ENCODE data around the gene GPR15.
"Not testable (repeated sequence)": the region's sequence is repeated elsewhere in the genome, so short reads cannot be mapped to it uniquely, and the experiment has no call there.

GPR15 gene

DNA sequence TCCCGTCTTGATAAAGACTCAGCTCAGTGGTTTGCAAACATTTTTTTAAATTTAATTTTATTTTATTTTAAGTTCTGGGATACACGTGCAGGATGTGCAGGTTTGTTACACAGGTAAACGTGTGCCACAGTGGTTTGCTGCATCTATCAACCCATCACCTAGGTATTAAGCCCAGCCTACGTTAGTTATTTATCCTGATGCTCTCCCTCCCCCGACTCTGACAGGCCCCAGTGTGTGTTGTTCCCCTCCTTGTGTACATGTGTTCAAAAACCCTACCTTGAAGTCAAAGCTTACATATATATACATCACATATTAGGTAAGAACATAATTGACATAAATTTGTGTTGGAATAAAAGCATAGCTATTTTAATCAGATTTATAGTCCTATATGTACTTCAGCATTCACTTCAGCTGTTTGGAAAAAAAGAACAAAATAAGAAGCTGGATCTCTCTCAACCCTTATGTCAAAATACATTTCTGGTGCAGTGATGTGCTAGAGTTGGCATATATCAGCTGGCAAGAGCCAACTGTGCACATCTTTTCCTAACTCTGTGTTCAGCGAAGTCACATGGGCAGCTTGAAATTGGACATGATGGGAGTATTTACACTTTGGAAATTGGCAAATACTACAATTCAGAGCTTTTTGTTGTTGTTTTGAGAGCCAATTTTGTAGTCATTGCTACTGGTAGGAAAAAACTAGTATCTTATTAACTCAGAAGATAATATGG lies 26.5 kb downstream of the GPR15 start:
- Histone ChIP-seq H3K36me3 (ENCODE audit: insufficient read depth, low read length) (no peaks in the 10 kb centered on the region), H3K4me3 (ENCODE audit: low read depth, low read length) (no peak overlapping the region), H2AFZ (ENCODE audit: low read length, unreplicated experiment) (no peak overlapping the region), H3K27me3 (ENCODE audit: insufficient read depth, low read length) (peaks cover 35% of the 10 kb centered on the region), H3K4me1 (ENCODE audit: control insufficient read depth, insufficient read depth, low read length, unreplicated experiment) (peaks cover 16% of the 10 kb centered on the region), H3K79me2 (ENCODE audit: control insufficient read depth, insufficient read depth, low read length, unreplicated experiment) (no peaks in the 10 kb centered on the region), H3K27ac (ENCODE audit: low read depth, low read length) (no peak overlapping the region)

DNA sequence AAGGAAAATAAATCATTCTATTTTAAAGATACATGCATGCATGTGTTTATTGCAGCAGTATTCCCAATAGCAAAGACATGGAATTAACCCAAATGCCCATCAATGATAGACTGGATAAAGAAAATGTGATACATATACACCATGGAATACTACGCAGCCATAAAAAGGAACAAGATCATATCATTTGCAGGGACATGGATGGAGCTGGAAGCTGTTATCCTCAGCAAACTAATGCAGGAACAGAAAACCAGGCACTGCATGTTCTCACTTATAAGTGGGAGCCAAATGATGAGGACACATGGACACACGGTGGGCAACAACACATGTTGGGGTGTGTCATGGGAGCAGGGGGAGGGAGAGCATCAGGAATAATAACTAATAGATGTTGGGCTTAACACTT lies 28.0 kb downstream of the GPR15 start:
- Histone ChIP-seq H3K27me3 (ENCODE audit: insufficient read depth, low read length) (peaks cover 22% of the 10 kb centered on the region), H3K4me1 (ENCODE audit: control insufficient read depth, insufficient read depth, low read length, unreplicated experiment) (peaks cover 22% of the 10 kb centered on the region)
- not testable (repeated sequence) for H3K27ac ChIP-seq (ENCODE audit: low read depth, low read length); H2AFZ ChIP-seq (ENCODE audit: low read length, unreplicated experiment); H3K36me3 ChIP-seq (ENCODE audit: insufficient read depth, low read length); H3K4me3 ChIP-seq (ENCODE audit: low read depth, low read length); H3K79me2 ChIP-seq (ENCODE audit: control insufficient read depth, insufficient read depth, low read length, unreplicated experiment)

DNA sequence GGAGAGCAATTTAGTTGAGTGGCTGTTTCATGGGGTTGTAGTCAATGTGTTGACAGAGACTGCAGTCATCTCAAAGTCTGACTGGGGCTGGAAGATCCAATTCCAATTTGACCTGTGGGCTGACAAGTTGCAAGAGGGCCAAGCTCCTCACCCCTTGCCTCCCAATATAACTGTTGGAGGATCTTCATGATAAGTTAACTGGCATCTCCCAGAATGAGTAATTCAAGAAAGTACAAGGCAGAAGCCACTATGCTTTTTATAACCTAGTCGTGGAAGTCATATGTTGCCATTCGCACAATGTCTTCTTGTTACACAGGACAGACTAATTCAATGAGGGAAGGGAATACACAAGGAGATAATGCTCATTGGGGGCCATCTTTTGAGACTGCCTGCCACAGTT lies 29.1 kb downstream of the GPR15 start:
- Histone ChIP-seq H3K27me3 (ENCODE audit: insufficient read depth, low read length) (peaks cover 18% of the 10 kb centered on the region), H3K27ac (ENCODE audit: low read depth, low read length) (no peak overlapping the region), H2AFZ (ENCODE audit: low read length, unreplicated experiment) (no peak overlapping the region), H3K79me2 (ENCODE audit: control insufficient read depth, insufficient read depth, low read length, unreplicated experiment) (no peaks in the 10 kb centered on the region), H3K4me1 (ENCODE audit: control insufficient read depth, insufficient read depth, low read length, unreplicated experiment) (peaks cover 22% of the 10 kb centered on the region), H3K36me3 (ENCODE audit: insufficient read depth, low read length) (no peaks in the 10 kb centered on the region), H3K4me3 (ENCODE audit: low read depth, low read length) (no peak overlapping the region)

DNA sequence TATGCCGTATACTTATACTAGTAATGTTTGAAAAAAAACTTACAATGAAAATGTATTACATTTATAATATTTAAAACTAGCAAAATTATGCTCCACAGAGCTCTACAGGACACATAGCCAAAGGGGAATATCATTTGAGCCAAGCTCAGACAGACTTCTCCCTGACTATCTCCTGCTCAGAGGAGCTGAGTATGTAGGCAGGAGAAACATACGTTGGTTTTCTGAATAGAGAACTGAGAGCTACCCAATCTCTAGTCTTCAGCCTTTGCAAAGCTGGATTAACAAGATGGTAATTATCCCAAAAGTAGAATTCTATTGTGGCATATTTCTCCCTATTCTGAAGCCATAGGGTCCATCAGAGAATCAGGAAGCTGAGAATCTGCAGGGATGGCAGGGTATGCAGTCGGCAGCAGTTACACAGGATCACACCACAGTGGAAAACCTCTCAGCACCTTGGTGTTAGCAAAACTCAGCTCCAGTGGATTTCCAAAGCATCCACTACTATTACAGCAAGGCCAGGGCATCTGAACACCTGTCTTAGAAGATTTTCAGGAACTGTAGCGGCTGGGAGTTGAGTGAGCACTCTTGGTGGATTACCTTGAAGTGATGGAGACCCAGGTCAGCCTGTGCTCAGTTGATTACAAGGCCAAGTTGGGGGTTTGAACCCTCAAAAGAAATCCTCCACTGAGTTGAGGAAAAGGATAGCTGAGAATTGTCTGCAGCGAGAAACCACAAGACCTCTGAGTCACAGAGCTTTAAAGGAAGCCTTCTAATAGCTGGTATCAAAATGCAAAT lies 30.1 kb downstream of the GPR15 start:
- H3K27me3 ChIP-seq (ENCODE audit: insufficient read depth, low read length), result peaks cover 13% of the 10 kb centered on the region
- no peaks in the 10 kb centered on the region for H3K36me3 ChIP-seq (ENCODE audit: insufficient read depth, low read length)
- no peak overlapping the region for H3K4me3 ChIP-seq (ENCODE audit: low read depth, low read length)
- no peaks in the 10 kb centered on the region for H3K79me2 ChIP-seq (ENCODE audit: control insufficient read depth, insufficient read depth, low read length, unreplicated experiment)
- no peak overlapping the region for H3K27ac ChIP-seq (ENCODE audit: low read depth, low read length)
- H2AFZ ChIP-seq (ENCODE audit: low read length, unreplicated experiment), result no peak overlapping the region
- peaks cover 22% of the 10 kb centered on the region for H3K4me1 ChIP-seq (ENCODE audit: control insufficient read depth, insufficient read depth, low read length, unreplicated experiment)

DNA sequence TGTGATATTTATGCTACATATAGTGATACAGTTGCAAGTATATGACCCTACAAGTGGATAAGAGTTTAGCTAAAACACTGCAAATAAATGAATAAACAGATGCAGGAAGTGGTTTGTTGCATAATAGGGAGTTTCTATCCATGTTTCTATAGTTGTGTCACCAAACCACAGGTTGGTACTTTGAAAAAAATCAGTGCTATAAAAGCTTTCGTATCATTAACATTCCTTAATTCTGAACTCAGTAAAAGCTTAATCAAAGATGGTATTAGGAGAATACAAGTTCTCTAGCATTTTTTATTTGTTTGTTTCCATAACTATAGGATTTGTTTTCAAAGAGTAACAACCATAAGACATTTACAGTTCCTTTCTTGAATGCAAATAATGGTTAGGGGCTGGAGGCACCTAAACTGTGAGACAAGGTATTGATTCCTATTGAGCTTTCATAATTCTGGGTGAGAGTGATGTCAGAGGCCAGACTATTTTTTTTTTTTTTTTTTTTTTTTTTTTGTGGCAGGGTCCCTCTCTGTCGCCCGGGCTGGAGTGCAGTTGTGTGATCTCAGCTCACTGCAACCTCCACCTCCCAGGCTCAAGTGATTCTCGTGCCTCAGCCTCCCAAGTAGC lies 32.0 kb downstream of the GPR15 start:
- Histone ChIP-seq H2AFZ (ENCODE audit: low read length, unreplicated experiment) (no peak overlapping the region), H3K36me3 (ENCODE audit: insufficient read depth, low read length) (no peaks in the 10 kb centered on the region), H3K4me1 (ENCODE audit: control insufficient read depth, insufficient read depth, low read length, unreplicated experiment) (peaks cover 22% of the 10 kb centered on the region), H3K27me3 (ENCODE audit: insufficient read depth, low read length) (no peaks in the 10 kb centered on the region), H3K4me3 (ENCODE audit: low read depth, low read length) (no peak overlapping the region), H3K27ac (ENCODE audit: low read depth, low read length) (peak overlapping the region; percentile 43; the same call in 1 of the 2 replicates), H3K79me2 (ENCODE audit: control insufficient read depth, insufficient read depth, low read length, unreplicated experiment) (no peaks in the 10 kb centered on the region)

DNA sequence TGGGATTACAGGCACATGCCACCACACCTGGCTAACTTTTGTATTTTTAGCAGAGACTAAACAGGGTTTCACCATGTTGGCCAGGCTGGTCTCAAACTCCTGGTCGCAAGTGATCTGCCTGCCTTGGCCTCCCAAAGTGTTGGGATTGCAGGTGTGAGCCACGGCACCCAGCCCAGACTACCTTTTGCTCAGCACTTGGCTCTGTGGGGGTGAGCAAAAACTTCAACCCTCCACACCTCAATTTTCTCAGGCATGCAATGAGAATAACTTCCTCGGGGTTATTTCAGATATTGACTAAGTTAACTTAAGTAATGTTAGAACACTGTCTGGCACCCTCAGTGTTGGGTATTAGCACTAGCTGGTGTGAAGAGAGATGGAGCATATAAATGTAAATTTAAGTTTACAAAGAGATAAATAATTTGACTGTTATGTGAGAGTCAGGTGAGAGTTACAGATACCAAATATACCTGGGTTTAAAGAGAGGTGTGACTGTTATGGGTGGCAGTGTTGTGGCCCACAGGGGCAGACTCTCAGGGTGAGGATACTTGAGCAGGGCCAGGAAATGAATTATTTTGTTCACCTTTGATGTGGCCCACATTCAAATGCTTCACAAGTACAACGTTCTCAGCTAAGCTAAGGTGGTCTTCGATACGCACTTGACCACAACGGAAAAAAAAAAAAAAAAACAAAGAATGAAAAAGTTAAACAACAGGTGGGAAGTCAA lies 32.7 kb downstream of the GPR15 start:
- Histone ChIP-seq H3K79me2 (ENCODE audit: control insufficient read depth, insufficient read depth, low read length, unreplicated experiment) (no peaks in the 10 kb centered on the region), H3K36me3 (ENCODE audit: insufficient read depth, low read length) (no peaks in the 10 kb centered on the region), H3K4me1 (ENCODE audit: control insufficient read depth, insufficient read depth, low read length, unreplicated experiment) (peaks cover 22% of the 10 kb centered on the region), H3K4me3 (ENCODE audit: low read depth, low read length) (no peak overlapping the region), H3K27ac (ENCODE audit: low read depth, low read length) (no peak overlapping the region), H3K27me3 (ENCODE audit: insufficient read depth, low read length) (no peaks in the 10 kb centered on the region), H2AFZ (ENCODE audit: low read length, unreplicated experiment) (no peak overlapping the region)

DNA sequence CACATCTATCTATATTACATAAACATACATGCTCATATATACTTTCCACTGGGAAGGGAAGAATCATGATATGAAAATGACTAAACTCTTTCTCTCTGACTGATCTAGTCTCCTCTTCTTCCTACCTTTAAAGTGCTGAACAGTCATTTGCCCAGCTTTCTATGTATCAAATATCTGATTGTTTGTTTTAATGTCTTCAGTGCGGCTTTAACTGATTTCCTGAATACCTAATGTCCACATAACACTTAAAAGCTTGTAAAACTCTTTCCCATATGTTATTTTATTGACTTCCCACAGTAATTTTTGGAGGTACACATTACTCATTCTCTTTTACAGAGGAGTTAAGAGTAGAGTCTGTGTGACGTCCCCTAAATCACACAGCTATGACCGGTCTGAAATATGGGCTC lies 33.5 kb downstream of the GPR15 start:
- H3K79me2 ChIP-seq (ENCODE audit: control insufficient read depth, insufficient read depth, low read length, unreplicated experiment), result no peaks in the 10 kb centered on the region
- no peak overlapping the region for H3K4me3 ChIP-seq (ENCODE audit: low read depth, low read length)
- H3K4me1 ChIP-seq (ENCODE audit: control insufficient read depth, insufficient read depth, low read length, unreplicated experiment), result peaks cover 22% of the 10 kb centered on the region
- H3K27me3 ChIP-seq (ENCODE audit: insufficient read depth, low read length), result no peaks in the 10 kb centered on the region
- no peaks in the 10 kb centered on the region for H3K36me3 ChIP-seq (ENCODE audit: insufficient read depth, low read length)
- H2AFZ ChIP-seq (ENCODE audit: low read length, unreplicated experiment), result no peak overlapping the region
- H3K27ac ChIP-seq (ENCODE audit: low read depth, low read length), result no peak overlapping the region

DNA sequence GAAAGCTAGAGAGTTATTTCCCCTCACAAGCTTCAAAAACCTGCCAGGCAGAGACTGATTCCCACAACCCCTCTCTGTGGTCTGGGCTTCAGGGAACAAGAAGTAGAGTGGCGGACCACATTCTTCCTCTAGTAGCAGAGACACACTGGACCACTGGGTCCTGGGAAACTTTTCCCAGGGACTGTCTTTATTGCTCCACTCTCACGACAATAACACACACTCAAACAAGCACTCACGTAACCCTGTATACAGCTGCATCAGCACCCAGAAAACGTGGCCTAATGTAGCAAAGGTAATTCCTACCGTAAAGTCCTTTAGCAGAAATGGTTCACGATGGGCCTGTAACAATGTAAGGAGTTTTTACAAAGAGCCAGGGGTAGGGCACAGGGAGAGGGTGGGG lies 34.1 kb downstream of the GPR15 start:
- Histone ChIP-seq H3K79me2 (ENCODE audit: control insufficient read depth, insufficient read depth, low read length, unreplicated experiment) (no peaks in the 10 kb centered on the region), H3K27me3 (ENCODE audit: insufficient read depth, low read length) (no peaks in the 10 kb centered on the region), H3K27ac (ENCODE audit: low read depth, low read length) (no peak overlapping the region), H3K4me3 (ENCODE audit: low read depth, low read length) (no peak overlapping the region), H2AFZ (ENCODE audit: low read length, unreplicated experiment) (no peak overlapping the region), H3K4me1 (ENCODE audit: control insufficient read depth, insufficient read depth, low read length, unreplicated experiment) (peaks cover 22% of the 10 kb centered on the region), H3K36me3 (ENCODE audit: insufficient read depth, low read length) (no peaks in the 10 kb centered on the region)

DNA sequence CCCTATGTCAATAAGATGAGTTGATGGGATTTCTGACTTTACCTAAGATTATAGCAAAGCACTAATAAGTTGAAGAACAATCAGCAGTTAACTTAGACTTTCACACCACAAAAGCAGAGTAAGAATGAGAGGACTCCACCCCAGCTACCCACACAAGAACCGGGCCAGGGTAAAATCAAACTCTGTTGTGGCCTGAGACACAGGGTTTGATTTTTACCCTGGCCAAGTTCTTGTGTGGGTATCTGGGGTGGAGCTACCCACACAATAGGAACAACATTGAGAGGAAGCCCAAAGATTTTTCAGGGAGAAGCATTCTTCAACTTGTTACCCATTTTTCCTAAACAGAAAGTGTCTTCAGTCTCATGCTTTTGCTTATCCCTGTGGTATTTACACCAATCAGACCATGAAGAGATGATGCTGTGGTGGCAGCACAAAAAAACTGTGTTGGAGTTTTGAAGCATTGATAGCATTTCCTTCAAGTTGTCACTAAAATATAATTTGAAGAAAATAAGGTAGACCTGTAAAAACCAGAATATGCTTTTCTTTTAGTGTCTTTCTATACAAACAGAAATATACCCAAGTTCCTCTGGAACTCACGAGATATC lies 36.0 kb downstream of the GPR15 start:
- H2AFZ ChIP-seq (ENCODE audit: low read length, unreplicated experiment), result no peak overlapping the region
- no peaks in the 10 kb centered on the region for H3K27me3 ChIP-seq (ENCODE audit: insufficient read depth, low read length)
- peaks cover 11% of the 10 kb centered on the region for H3K4me1 ChIP-seq (ENCODE audit: control insufficient read depth, insufficient read depth, low read length, unreplicated experiment)

DNA sequence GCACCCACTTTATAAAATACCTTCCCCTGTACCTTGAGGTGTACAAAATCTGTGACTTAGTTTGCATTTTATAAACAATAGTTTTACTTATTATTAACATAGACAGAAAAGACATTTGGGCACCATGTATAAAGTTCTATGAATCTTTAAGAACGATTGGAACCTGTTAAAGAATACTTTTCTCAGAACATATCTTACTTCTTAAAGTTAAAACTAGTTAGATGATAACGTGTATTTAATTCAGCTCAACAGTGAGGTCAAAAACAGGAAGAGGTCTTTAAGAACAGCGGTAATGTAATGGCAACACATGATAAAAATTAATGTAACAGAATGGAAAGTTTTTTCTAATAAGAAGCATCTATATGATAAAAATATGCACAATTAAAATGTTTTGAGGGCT lies 36.6 kb downstream of the GPR15 start:
- no peaks in the 10 kb centered on the region for H3K36me3 ChIP-seq (ENCODE audit: insufficient read depth, low read length)
- H3K27me3 ChIP-seq (ENCODE audit: insufficient read depth, low read length), result no peaks in the 10 kb centered on the region
- H3K79me2 ChIP-seq (ENCODE audit: control insufficient read depth, insufficient read depth, low read length, unreplicated experiment), result no peaks in the 10 kb centered on the region
- peaks cover 5% of the 10 kb centered on the region for H3K4me1 ChIP-seq (ENCODE audit: control insufficient read depth, insufficient read depth, low read length, unreplicated experiment)
- H2AFZ ChIP-seq (ENCODE audit: low read length, unreplicated experiment), result no peak overlapping the region
- H3K27ac ChIP-seq (ENCODE audit: low read depth, low read length), result no peak overlapping the region
- H3K4me3 ChIP-seq (ENCODE audit: low read depth, low read length), result no peak overlapping the region

More for the DNA sequence above, 36.0 kb downstream of the GPR15 start:
- Histone ChIP-seq H3K36me3 (ENCODE audit: insufficient read depth, low read length) (no peaks in the 10 kb centered on the region), H3K27ac (ENCODE audit: low read depth, low read length) (no peak overlapping the region), H3K79me2 (ENCODE audit: control insufficient read depth, insufficient read depth, low read length, unreplicated experiment) (no peaks in the 10 kb centered on the region), H3K4me3 (ENCODE audit: low read depth, low read length) (no peak overlapping the region)

All from ACC112 (cell line).